GM18951 (cell line): ENCODE measurements around the gene MYL7.

Experiments used
- POLR2A ChIP-seq: IDR thresholded peaks from 4 replicates; pipeline ENCODE4 v1.6.1; 2011; ENCODE audit warnings: mild to moderate bottlenecking; ENCODE audit not compliant: insufficient read length, insufficient read depth; ENCODE audit errors: extremely low read depth
- in situ Hi-C: fragments of 300-500 bp; cut with MboI; formaldehyde crosslinking; loops from one replicate; pipeline ENCODE4 v1.12.0; 2022; ENCODE audit warnings: low sequenced_read_pairs, mixed read lengths, inconsistent platforms; ENCODE audit not compliant: unreplicated experiment

Gene MYL7

DNA sequence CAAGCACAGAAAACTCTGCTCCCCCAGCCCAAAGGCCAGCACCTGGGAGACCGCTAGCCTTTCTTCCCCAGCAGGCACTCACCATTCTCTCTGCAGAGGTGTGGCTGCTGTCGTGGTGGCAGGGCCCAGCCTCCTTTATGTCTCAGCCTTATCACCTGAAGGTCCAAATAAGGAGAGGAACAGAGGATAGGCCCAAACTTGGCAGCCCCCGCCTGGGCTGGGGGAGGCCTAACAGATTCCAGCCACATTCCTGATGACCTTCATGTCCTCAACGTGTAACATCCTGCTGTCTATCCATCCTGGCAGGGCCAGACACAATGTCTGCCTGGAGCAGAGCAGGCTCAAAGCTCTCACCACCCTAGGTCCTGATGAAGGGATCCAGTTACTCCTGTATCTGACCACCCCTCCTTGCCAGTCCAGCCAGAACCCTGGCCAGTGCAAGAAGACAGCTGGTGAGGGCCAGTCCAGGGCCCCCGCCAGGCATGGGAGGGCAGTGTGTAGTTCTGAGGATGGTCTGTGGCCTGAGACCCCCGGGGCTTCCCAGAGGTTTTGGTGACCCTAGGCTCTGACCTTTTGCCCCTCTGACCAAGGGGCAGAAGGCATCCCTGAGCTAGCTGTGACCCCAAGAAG, at the start of gene MYL7:
Gene MYL7 (minus strand): TSS at position 112 of the 630 bp plus-strand sequence. CDS start 27 bp downstream, at position 85.
- in situ Hi-C loops = no loop called here
- no peak for TF ChIP-seq POLR2A

GRCh38 chr7:44189993-44190872, 49.1 kb upstream of the MYL7 start:
- TF ChIP-seq POLR2A = no peak
- in situ Hi-C loops = no loop called here

- in situ Hi-C loops = no loop called here
These were observed 48.3 kb upstream of the MYL7 start, which contains the start of gene GCK for GRCh38 chr7:44189286-44189992. Gene GCK (minus strand): TSS chr7:44189439. CDS start chr7:44188953, 486 bp downstream.

DNA sequence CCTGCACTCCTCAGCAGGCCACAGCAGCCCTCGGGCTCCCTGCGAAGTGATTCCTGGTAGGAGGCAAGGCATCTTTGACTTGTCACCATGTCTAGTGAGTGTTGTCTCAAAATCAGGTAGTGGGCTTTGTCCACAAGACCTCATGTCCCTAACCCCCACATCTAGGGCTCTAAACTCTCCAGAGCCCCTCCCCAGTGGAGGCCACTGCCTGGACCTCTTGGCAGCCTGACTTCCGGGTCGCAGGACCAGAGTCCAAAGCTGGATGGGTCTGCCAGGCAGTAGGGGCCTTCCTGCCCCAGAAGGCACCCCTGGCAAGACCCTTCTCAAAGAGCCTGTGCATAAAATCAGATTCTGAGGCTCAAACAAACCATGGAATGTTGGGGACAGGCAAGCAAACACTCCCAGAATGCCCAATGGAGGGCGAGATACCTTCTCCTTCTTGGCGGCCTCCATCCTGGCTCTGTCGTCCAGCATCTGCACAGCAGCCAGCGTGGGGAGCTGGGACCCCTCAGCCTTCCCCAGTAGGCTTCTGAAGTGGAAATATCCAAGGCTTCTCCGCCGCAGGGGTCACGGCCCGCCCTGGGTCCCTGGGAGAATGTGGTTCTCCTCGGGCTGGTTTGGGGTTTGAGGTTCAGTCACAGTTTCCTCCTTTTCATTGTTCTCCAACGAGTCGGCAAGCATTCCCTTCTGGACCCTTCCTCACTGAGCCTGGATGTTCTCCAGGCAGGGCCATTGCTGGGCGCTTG, 47.5 kb upstream of the MYL7 start:
- no peak for TF ChIP-seq POLR2A
- in situ Hi-C loops = no loop called here

More at GRCh38 chr7:44189286-44189992, 48.3 kb upstream of the MYL7 start, which contains the start of gene GCK:
- no peak for TF ChIP-seq POLR2A

GRCh38 chr7:44187636-44188416, 46.7 kb upstream of the MYL7 start:
- in situ Hi-C loops = no loop called here
- no peak for TF ChIP-seq POLR2A

DNA sequence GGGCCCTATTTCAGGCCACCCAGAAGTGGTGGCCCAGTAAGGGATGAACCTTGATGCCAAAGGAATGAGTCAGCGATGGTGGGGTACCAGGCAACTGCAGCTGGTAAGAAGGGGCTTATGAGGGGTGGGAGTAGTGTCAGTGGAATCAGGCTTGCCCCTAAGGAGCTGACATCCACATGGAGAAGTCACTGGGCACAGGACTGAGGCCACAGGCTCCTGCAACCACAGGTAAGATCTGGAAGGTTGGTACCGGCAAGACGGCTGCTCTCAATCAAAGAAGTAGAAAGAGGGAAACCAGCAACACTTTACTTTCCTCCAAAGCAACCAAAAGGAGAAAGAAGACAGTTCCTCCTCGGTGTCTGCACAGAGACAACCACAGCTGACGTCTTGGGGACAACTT, 45.6 kb upstream of the MYL7 start:
- in situ Hi-C loops = no loop called here
- TF ChIP-seq POLR2A = no peak

DNA sequence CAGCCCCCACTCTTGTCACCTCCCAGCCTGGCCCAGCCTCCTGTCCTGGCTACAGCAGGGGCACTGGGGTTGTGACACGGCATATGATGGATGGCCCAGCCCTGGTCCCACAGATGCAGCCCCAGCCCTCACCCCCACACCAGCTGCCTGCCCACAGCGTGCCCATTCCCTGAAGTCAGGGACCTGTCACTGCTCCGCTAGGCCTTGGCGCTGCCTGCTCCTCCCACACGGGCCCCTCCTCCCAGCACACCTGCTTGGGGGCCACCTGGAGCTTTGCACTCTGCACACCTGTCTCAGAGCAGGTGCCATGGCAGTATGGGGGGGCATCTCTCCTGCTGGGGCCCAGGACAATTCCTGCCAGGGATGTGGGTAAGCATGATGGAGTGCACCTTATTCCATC, 44.6 kb upstream of the MYL7 start:
- TF ChIP-seq POLR2A = no peak
- in situ Hi-C loops = no loop called here

- in situ Hi-C loops = no loop called here
These were observed 43.8 kb upstream of the MYL7 start for GRCh38 chr7:44184873-44185446.

DNA sequence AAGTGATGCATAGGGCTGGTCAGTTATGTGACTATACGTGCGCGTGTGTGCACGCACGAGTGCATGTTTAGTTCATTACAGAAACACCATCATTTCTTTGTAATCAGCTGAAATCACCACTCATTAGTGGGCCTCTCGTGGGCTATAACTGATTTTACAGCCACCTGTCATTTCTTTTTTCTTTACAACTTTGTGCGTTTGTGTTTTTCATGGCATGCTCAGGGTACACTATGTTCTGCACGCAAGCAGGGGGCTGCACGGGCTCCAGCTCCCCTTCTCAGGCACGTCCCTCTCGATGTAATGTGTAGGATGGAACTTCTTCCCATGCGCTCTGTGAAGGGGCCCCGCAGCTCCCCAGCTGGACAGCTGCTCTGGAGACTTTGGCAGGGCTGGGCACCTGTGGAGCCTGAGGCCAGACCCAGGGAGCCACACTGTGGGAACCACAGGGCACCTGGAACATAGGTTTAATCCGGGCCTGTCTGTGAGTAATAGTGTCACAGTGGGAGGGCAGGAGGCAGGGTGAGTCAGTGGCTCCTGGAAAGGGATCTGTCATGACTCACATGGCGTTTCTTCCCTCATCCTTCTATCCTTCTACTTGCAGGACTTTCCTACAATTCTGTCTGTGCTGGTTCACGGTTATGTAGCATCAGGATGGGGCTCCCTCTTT, 43.2 kb upstream of the MYL7 start:
- in situ Hi-C loops = no loop called here
- TF ChIP-seq POLR2A = no peak

More at GRCh38 chr7:44184873-44185446, 43.8 kb upstream of the MYL7 start:
- TF ChIP-seq POLR2A = no peak

DNA sequence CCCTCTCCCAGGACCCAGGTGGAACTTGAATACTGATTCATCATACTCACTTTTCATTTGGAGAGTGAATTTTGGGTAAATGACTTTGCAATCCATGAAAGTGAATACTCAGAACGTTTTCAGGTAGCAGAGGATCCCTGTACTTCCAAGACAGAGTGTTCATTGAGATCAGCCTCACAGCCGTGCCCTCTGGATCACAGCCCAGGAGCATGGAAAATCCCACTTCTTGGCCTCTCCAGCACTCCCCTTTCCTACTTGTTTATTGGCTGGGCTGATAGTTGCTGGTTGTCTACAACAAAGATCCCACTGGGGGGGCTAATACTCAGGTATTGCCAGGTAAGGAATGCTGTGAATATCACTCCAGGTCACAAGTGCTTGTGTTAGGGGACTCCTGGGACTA, 42.3 kb upstream of the MYL7 start:
- TF ChIP-seq POLR2A = no peak
- in situ Hi-C loops = no loop called here

DNA sequence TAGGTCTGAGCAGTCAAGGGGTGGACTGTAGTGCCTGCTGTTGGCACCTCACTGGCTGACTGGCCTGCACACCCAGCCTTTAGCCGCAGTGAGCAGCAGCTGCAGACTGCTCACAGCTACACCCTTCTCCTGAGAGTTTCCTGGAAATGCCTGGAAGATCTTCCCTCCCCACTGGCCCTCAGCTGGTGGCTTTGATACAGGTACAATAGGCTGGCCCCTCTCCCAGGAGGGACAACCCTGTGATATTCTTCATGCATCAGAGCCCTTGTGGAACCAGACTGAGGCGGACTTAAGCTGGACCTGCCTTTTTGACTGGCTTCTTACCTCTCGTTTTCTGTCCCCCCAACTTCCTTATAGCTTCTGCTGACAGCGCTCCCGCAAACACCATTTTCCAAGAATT, 41.7 kb upstream of the MYL7 start:
- in situ Hi-C loops = no loop called here

More for the DNA sequence above, 41.7 kb upstream of the MYL7 start:
- TF ChIP-seq POLR2A = no peak
